NCI-H526 (cell line): Measurements from ENCODE around the gene SIRT6.
A peak's percentile ranks its signal among the peaks of the same experiment; 100 is the strongest.
"Not testable (repeated sequence)": the region's sequence is repeated elsewhere in the genome, so short reads cannot be mapped to it uniquely, and the experiment has no call there.

Experiments used
- DNase-seq, 2 experiments: peaks; one replicate each; lab custom pipeline; 2025; lab: John Stamatoyannopoulos, UW

The SIRT6 gene

DNA sequence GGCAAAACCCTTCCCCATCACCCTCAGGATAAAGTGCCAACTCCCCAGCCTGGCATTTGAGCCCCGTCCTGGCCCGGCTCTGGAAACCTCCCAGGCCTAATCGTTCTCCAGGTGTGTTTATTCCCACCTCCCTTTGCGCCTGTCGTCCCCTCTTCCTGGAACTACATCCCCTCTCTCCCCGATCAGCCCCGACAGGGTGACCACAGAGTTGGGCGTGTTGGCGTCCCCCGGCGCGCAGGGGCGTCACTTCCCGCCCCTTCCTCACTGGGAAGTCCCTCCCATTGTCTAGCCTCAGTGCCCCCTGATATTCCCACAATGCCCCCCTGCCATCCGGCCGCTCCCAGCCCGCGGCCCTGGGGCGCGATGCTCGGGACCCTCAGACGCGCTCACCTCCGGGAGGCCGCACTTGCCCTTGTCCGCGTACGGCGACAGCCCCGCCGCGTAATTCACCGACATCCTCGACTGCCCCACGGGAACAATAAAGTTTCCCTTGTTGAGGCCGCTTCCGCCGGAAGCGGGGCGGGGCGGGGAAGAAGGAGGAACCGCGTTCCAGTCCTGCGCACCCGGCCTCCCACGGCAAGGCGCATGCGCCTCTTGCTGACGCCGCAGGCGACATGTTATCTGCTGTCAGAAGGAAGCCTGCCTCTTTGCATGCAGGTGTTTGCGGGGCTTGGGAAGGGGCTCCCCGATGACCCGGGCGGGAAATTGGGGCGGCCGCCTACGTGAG is at the start of gene SIRT6, which contains the start of gene ANKRD24:
Gene SIRT6 (minus strand): TSS at position 480 of the 727 bp plus-strand sequence. CDS start 24 bp downstream, at position 456.
Gene ANKRD24 (plus strand): TSS at position 606 of the 727 bp plus-strand sequence. CDS start 3,737 bp downstream, outside the sequence.
- DNase-seq, result peak; percentile 83 to 94

DNA sequence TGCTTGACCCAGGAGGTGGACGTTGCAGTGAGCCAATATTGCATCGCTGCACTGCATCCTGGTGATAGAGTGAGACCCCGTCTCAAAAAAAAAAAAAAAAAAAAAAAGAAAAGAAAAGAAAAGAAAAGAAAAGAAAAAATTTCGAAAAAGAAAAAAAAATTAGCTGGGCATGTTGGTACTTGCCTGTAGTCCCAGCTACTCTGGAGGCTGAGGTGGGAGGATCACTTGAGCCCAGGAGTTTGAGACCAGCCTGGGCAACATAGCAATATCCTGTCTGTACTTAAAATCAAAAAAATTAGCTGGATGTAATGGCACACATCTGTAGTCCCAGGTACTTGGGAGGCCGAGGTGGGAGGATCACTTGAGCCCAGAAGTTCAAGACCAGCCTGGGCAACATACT is 49.8 kb upstream of the SIRT6 start:
- not testable (repeated sequence) for DNase-seq

DNA sequence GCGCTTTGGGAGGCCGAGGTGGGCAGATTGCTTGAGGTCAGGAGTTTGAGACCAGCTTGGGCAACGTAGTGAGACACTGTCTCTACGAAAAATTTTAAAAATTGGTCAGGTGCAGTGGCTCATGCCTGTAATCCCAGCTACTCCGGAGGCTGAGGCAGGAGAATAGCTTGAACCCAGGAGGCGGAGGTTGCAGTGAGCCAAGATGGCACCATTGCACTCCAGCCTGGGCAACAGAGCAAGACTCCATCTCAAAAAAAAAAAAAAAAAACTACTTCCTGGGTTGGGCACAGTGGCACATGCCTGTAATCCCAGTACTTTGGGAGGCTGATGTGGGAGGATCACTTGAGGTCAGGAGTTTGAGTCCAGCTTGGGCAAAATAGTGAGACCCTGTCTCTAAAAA is 49.2 kb upstream of the SIRT6 start:
- DNase-seq, result not testable (repeated sequence)

GRCh38 chr19:4230237-4230636 is 47.9 kb upstream of the SIRT6 start:
- not testable (repeated sequence) for DNase-seq

GRCh38 chr19:4229179-4229931 is 47.0 kb upstream of the SIRT6 start, which contains the start of gene EBI3:
EBI3 (plus strand) TSS chr19:4229523; CDS start chr19:4229551, 28 bp downstream.
- DNase-seq, result no peak

- no peak for DNase-seq
Measured at GRCh38 chr19:4228765-4229178, 46.4 kb upstream of the SIRT6 start.

- no peak for DNase-seq
Measured at GRCh38 chr19:4227771-4228170, 45.4 kb upstream of the SIRT6 start.

DNA sequence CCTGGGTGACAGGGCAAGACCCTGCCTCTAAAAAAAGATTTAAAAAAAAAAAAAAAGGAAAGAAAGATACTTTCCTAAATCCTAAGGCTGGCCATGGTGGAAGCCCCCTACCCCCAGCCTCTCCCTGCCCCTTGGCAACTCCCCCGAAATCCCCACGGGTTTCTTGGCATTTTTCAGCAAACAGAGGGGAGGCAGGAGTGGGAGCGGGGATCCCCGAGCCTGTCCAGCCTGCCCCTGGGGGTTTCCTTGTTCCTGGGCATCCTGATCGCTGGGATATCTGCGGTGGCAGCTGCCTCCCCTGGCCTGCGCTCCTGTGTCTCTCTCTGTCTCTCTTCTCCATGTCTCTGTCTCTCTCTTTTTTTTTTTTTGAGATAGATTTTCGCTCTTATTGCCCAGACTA is 43.5 kb upstream of the SIRT6 start:
- DNase-seq, result no peak

DNA sequence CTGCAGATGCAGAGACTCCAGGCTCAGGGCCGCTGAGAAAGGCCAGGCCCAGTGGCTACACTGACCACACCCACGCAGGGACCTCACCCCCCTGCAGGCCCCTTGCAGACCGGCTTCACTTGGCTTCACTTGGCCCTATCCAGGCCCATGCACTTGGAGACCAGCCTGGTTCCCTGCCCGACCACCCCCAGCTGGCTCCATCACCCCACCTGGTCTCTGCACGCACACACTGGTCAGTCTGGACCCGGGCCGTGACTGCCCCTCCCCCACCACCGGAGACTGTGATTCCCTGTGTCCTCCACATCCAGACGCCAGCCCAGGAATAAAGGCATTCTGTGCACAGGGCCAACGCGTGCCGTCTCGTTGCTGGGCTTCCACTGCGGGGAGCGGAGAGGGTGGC is 42.1 kb upstream of the SIRT6 start:
- DNase-seq, result no peak

GRCh38 chr19:4220188-4220587 is 37.8 kb upstream of the SIRT6 start:
- no peak for DNase-seq

- DNase-seq, result not testable (repeated sequence)
Measured at GRCh38 chr19:4218523-4218922, 36.2 kb upstream of the SIRT6 start.

DNA sequence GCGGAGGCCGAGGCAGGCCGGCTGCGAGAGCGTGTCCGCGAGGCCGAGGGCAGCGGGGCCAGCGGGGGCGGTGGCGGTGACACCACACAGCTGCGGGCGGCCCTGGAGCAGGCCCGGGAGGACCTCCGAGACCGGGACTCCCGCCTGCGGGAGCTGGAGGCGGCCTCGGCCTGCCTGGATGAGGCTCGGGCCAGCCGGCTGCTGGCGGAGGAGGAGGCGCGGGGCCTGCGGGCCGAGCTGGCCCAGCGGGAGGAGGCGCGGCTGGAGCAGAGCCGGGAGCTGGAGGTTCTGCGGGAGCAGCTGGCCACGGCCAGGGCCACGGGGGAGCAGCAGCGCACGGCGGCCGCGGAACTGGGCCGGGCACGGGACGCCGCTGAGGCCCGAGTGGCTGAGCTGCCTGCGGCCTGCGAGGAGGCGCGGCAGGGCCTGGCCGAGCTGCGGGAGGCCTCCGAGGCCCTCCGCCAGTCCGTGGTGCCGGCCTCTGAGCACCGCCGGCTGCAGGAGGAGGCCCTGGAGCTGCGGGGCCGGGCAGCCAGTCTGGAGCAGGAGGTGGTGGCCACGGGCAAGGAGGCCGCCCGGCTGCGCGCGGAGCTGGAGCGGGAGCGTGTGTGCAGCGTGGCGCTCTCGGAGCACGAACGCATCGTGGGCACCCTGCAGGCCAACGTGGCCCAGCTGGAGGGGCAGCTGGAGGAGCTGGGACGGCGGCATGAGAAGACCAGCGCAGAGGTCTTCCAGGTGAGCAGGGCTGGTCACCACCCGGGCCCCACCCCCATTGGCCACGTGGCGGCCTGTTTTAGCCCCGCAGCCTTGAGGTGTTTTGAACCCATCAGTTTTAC is 35.3 kb upstream of the SIRT6 start:
- no peak for DNase-seq

DNA sequence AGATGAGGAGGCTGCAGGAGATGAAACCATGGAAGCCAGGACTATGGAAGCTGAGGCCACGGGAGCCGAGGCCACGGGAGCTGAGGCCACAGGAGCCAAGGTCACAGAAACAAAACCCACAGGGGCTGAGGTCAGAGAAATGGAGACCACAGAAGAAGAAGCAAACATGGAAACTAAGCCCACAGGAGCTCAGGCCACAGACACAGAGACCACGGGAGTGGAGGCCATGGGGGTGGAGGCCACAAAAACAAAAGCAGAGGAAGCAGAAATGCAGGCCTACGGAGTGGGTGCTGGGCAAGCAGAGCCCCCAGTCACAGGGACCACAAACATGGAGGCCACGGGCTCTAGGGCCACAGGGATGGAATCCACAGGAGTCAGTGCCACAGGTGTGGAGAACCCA is 34.5 kb upstream of the SIRT6 start:
- DNase-seq, result no peak

DNA sequence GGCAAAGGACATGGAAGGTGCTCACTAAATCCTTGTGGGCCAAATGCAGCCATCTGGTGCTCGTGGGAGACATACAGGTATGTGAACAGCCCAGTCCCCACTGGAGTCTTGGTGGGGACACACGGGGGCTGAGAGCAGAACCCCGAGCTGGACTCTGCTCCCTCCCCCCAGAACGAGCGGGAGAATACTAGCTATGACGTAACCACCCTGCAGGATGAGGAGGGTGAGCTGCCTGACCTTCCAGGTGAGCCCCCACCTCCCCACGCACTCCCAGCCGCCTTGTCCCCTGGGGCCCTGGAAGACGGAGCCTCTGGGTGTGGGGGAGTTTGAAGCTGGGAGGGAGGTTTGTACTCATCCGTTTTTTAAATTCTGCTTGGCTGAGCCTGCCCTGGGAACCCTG is 33.4 kb upstream of the SIRT6 start:
- DNase-seq, result no peak

DNA sequence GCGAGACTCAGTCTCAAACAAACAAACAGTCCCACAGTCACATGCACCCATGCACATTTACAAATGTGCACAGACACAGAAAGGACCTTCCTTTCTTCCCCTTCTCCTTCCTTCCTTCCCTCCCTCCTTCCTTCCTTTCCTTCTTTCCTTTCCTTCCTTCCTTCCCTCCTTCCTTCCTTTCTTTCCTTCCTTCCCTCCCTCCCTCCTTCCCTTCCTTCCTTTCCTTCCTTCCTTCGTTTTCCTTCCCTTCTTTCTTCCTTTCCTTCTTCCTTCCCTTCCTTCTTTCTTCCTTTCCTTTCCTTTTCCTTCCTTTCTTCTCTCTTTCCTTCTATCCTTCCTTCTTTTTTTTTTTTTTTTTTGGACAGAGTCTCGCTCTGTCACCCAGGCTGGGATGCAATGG is 30.8 kb upstream of the SIRT6 start:
- no peak for DNase-seq

GRCh38 chr19:4210166-4210731 is 27.9 kb upstream of the SIRT6 start:
- DNase-seq, result no peak

DNA sequence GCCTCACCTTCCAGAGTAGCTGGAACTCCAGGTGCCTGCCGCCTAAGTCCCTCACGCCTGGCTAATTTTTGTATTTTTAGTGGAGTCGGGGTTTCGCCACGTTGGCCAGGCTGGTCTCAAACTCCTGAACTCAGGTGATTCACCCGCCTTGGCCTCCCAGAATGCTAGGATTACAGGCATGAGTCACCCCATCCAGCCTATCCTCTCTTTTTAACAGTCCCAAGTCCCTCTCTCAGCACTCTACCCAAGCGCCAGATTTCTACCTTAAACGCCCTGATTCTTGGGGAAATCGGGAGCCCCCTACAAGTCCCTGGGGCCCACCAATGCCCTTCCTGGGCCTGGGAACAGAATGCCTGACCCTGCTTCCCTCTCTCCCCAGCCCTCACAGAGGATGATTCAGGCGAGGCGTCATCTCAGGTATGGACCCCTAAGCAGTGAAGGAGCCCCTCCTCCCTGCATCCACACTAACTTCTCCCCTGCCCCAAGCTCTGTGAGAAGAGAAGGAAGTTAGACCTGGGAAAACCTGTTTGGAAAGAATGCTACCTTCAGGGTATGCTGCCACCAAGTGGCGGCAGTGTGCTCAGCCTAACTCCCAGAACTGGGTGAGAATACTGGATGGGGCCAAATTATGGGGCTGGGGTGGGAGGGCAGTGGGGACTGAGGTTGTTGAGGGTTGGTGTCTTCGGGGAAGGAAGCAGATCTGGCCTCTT is 26.2 kb upstream of the SIRT6 start:
- peak in 1 of 2 experiments; percentile 39 for DNase-seq

DNA sequence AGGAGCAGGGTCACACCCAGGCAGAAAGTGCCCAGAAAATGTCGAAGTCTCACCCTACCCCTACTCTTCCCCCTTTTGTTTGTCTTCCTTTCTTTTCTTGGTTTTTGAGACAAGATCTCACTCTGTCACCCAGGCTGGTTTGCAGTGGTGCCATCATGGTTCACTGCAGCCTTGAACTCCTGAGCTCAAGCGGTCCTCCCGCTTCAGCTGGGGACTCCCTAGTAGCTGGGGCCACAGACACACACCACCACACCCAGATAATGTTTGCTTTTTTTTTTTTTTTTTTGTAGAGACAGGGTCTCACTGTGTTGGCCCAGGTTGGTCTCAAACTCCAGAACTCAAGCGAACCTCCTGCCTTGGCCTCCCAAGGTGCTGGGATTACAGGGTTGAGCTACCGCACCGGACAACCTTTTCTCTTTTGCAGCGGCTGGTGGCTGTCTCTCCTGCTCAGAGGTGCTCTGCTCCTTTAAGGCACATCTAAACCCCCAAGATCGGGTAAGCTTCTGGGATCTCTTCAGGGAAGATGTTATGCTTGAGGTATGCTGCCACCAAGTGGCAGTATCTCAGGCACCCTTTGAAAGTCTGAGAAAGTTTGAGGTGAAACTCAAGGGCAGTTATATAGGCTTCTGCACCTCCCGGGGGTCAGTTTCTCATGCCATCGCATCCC is 24.6 kb upstream of the SIRT6 start:
- DNase-seq, result no peak

GRCh38 chr19:4201798-4202197 is 19.4 kb upstream of the SIRT6 start:
- DNase-seq, result no peak

DNA sequence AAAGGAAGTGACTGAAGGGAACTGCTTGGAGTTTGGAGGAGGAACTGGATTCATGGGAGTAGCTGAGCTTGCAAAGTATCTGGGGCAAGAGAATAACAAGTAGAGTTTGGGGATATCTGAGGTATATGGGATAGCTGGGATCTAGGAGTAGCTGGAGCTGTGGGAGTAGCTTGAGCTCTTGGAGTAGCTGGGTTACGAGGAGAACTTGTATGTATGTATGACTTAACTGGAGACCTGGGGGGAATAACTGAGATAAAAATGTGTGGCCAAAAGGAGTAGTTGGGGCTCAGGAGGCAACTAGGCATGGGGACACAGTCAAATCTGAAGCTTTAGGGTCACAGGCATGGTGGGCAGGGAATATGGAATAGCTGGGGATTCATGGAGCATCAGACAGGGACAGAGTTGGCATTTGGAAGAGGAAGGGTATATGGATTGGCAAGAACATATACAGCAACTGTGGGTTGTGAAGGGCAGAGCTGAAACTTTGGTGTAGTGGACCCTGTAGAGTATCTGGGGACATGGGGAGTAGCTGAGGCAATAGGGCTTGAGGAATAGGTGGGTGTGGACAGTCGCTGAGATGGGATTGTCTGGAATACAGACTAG is 18.7 kb upstream of the SIRT6 start:
- DNase-seq, result no peak
